ENCODE measurements around the gene OR6K6. TPM values are rescaled to one million over a fixed set of nuclear protein-coding genes. Genes with fewer than 3 reads are reported as not detected.

OR6K6 gene
- total and polyA plus RNA-seq, 10 donors: not detected

- H3K27me3 ChIP-seq (replicated peaks in 1 of 7): peaks cover 0 to 2% (median 0%) of the 10 kb centered on the region in 7 donors
- no peak overlapping the region for H3K4me3 ChIP-seq
- H3K36me3 ChIP-seq: no peaks in the 10 kb centered on the region
- intact Hi-C loops (cut with DNase I; ENCODE audit: low total_unique reads): no loop called here
- H3K4me1 ChIP-seq: no peaks in the 10 kb centered on the region
- WGBS, 5 donors: 69 to 76% (median 73%) methylated on average over 1 of the region's 1 CpG
- no peak for TF ChIP-seq POLR2AphosphoS5 (IDR thresholded peaks at IDR 0.05)
- TF ChIP-seq POLR2A (IDR thresholded peaks at IDR 0.05): no peak
- TF ChIP-seq CTCF (IDR thresholded peaks at IDR 0.05 in 8 of 11, conservative IDR thresholded peaks at IDR 0.05 in 3 of 11): no peak
- no peak overlapping the region for H3K27ac ChIP-seq
- DNase-seq: no peak
- no peaks in the 10 kb centered on the region for H3K9me3 ChIP-seq
These were observed 38.2 kb upstream of the OR6K6 start for GRCh38 chr1:158716335-158716734.

- intact Hi-C loops (cut with DNase I; ENCODE audit: low total_unique reads): no loop called here
- DNase-seq: no peak
- no peak for TF ChIP-seq POLR2A (IDR thresholded peaks at IDR 0.05)
- TF ChIP-seq CTCF (IDR thresholded peaks at IDR 0.05 in 8 of 11, conservative IDR thresholded peaks at IDR 0.05 in 3 of 11): no peak
- TF ChIP-seq POLR2AphosphoS5 (IDR thresholded peaks at IDR 0.05): no peak
- Histone ChIP-seq H3K36me3 (no peaks in the 10 kb centered on the region), H3K4me1 (no peaks in the 10 kb centered on the region), H3K4me3 (no peak overlapping the region), H3K27me3 (replicated peaks in 1 of 7) (peaks cover 0 to 3% (median 0%) of the 10 kb centered on the region in 7 donors), H3K27ac (no peak overlapping the region), H3K9me3 (no peaks in the 10 kb centered on the region)
- 82 to 97% (median 87%) methylated on average over 6 of the region's 6 CpGs for WGBS, 5 donors
These were observed 37.2 kb upstream of the OR6K6 start for GRCh38 chr1:158717344-158717743.

GRCh38 chr1:158719664-158720063 lies 34.9 kb upstream of the OR6K6 start:
- intact Hi-C loops (cut with DNase I; ENCODE audit: low total_unique reads): no loop called here
- 67 to 91% (median 73%) methylated on average over 3 of the region's 3 CpGs for WGBS, 5 donors
- Histone ChIP-seq H3K36me3 (no peaks in the 10 kb centered on the region), H3K9me3 (no peaks in the 10 kb centered on the region), H3K27ac (no peak overlapping the region), H3K4me3 (no peak overlapping the region), H3K4me1 (no peaks in the 10 kb centered on the region), H3K27me3 (replicated peaks in 1 of 7) (peaks cover 0 to 4% (median 0%) of the 10 kb centered on the region in 7 donors)
- TF ChIP-seq POLR2AphosphoS5 (IDR thresholded peaks at IDR 0.05) (no peak), CTCF (IDR thresholded peaks at IDR 0.05 in 8 of 11, conservative IDR thresholded peaks at IDR 0.05 in 3 of 11) (no peak), POLR2A (IDR thresholded peaks at IDR 0.05) (no peak)
- DNase-seq: no peak

GRCh38 chr1:158720620-158721019 lies 33.9 kb upstream of the OR6K6 start, which contains the start of gene OR6K3:
Gene OR6K3 (minus strand): TSS chr1:158720720. CDS start chr1:158718115, 2,605 bp downstream.
- H3K36me3 ChIP-seq: no peaks in the 10 kb centered on the region
- H3K9me3 ChIP-seq: no peaks in the 10 kb centered on the region
- peaks cover 0 to 4% (median 0%) of the 10 kb centered on the region in 7 donors for H3K27me3 ChIP-seq (replicated peaks in 1 of 7)
- no peak within 1 kb of the TSS for H3K4me3 ChIP-seq
- no peak for TF ChIP-seq CTCF (IDR thresholded peaks at IDR 0.05 in 8 of 11, conservative IDR thresholded peaks at IDR 0.05 in 3 of 11)
- TF ChIP-seq POLR2A (IDR thresholded peaks at IDR 0.05): no peak
- WGBS, 5 donors: 73 to 92% (median 78%) methylated on average over 2 of the region's 2 CpGs
- intact Hi-C loops (cut with DNase I; ENCODE audit: low total_unique reads): no loop called here
- no peaks in the 10 kb centered on the region for H3K4me1 ChIP-seq
- no peak within 1 kb of the TSS for H3K27ac ChIP-seq
- DNase-seq: no peak

All from spleen (tissue), 11 donors.